ENCODE results near the gene JTB. TPM values are rescaled to one million over a fixed set of nuclear protein-coding genes. Genes with fewer than 3 reads are reported as not detected.

The JTB gene
- total and polyA plus RNA-seq, 9 of the 15 experiments (the other 6 are each of a cell fraction or from before 2014, with no cell fraction given) = 24.7 to 308 (median 151) TPM

DNA sequence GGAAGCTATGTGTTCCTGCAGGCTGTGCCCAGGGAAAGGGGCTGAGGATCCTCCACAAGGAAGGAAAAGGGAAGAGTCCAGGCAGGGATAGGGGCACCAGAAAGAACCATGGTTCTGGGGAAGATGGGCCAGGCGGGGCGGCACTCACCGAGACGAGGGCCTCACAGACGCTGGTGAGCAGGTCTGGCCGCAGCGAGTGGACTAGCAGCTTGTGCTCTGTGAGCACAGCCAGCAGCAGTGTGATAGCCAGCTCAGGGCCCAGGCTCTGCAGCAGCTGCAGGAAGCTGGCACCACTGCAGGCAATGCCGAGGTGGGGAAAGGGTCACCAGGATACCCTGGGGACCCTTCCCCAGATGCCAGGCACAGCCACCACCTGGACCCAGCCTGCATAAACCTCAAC is 36.7 kb downstream of the JTB start:
- FAIRE-seq = no peak
- Histone ChIP-seq H3K79me2 (ENCODE audit: control insufficient read depth, insufficient read depth, low read length) (peaks cover 21% of the 10 kb centered on the region), H3K4me3 (no peak overlapping the region), H2AFZ (ENCODE audit: low read depth, low read length) (no peak overlapping the region), H3K27me3 (ENCODE audit: control insufficient read depth in 2 of 2, insufficient read depth in 2 of 2, low read length in 2 of 2) (no peaks in the 10 kb centered on the region), H3K27ac (ENCODE audit: extremely low read depth, low read depth, low read length) (no peak overlapping the region), H3K9me1 (ENCODE audit: control insufficient read depth, insufficient read depth, low read length) (no peaks in the 10 kb centered on the region), H3K4me1 (replicated peaks in 1 of 2; ENCODE audit: control insufficient read depth in 2 of 2, insufficient read depth in 2 of 2, low read length in 2 of 2) (peaks cover 8 to 18% of the 10 kb centered on the region in 2 experiments; a peak in 4 of 5 replicates), H3K9me3 (replicated peaks; ENCODE audit: control insufficient read depth, insufficient read depth, low read depth, low read length) (no peaks in the 10 kb centered on the region), H3K36me3 (ENCODE audit: control insufficient read depth, insufficient read depth, low read length) (peaks cover 81% of the 10 kb centered on the region), H4K20me1 (replicated peaks; ENCODE audit: control insufficient read depth, insufficient read depth, low read length) (no peaks in the 10 kb centered on the region), H3K4me2 (ENCODE audit: insufficient read depth, low read length) (no peak overlapping the region), H3K9ac (ENCODE audit: insufficient read depth in 1 of 2, low read depth in 2 of 2, low read length in 2 of 2) (peak overlapping the region in 1 of 2 experiments; percentile 36; a peak in 1 of 4 replicates)
- BruUV-seq (replicated peaks) = no TSS peak
- no peak for ATAC-seq
- no peak for TF ChIP-seq EP300 (IDR thresholded peaks at IDR 0.05; ENCODE audit: low read length)
- peak; percentile 65 for TF ChIP-seq POLR2G (IDR thresholded peaks at IDR 0.05; ENCODE audit: low read depth, low read length)
- no peak for TF ChIP-seq PHB2 (IDR thresholded peaks at IDR 0.05; ENCODE audit: low read depth)
- no peak for TF ChIP-seq ZNF764 (CRISPR knock-in tag; IDR thresholded peaks at IDR 0.05; ENCODE audit: low read depth)
- TF ChIP-seq ZC3H8 (IDR thresholded peaks at IDR 0.05) = no peak
- peak; percentile 39 for TF ChIP-seq RBFOX2 (IDR thresholded peaks at IDR 0.05; ENCODE audit: low read depth, low read length)
- TF ChIP-seq CXXC5 (CRISPR knock-in tag; IDR thresholded peaks at IDR 0.05) = no peak
- TF ChIP-seq SREBF1 (IDR thresholded peaks at IDR 0.05; ENCODE audit: borderline replicate concordance, low read depth, low read length) = no peak
- intact Hi-C loops (cut with micrococcal nuclease) = no loop called here
- in situ Hi-C loops (cut with MboI) = no loop called here
- no peak for DNase-seq (ENCODE audit: extremely low read depth in 1 of 4, low spot score in 3 of 4)
- POLR2A ChIA-PET = interaction anchor here (0.6 to 3.0 kb wide), 4 partner anchors 17 to 1957 kb away, joined by 3 to 10 read pairs (median 4); partner anchors contain the start of gene GATAD2B
- CTCF ChIA-PET (ENCODE audit: low intra/inter-chr PET ratio) = no interaction called here
- 99% methylated on average over 8 of the region's 8 CpGs for WGBS (ENCODE audit: insufficient coverage, low coverage, missing lambda C conversion rate)
